NCI-H146 (cell line): Measurements from ENCODE around the gene PRPF4.
"Not testable (repeated sequence)": the region's sequence is repeated elsewhere in the genome, so short reads cannot be mapped to it uniquely, and the experiment has no call there.

Experiments
- DNase-seq: peaks from one replicate; lab custom pipeline; 2025; lab: John Stamatoyannopoulos, UW

The PRPF4 gene

DNA sequence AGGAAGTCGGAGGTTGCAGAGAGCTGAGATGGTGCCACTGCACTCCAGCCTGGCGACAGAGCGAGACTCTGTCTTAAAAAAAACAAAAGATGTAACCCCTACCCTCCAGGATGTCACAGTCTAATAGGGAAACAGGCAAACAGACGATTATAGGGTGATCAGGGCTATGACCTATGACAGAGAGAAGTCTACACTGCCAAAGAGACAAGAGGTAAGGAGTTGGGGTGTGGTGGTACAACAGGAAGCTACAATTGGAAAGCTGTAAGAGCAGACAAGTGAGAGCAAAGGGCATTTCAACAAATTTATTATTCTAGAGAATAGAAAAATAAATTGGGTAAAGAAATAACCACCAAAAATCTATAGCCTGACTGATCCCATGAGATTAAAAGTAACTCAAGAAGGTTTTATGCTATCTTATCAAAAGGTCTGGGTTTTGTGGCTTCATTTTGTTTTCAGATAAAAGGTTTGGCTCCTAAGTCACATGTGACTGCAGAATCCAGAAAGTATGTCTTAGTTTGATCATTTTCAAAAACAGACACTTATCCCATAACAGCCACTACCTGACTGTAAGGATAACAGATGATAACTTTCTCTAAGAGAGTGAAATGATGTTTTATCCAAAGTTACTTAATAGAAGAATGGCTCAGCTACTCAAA is 7.4 kb upstream of the PRPF4 start:
- no peak for DNase-seq

DNA sequence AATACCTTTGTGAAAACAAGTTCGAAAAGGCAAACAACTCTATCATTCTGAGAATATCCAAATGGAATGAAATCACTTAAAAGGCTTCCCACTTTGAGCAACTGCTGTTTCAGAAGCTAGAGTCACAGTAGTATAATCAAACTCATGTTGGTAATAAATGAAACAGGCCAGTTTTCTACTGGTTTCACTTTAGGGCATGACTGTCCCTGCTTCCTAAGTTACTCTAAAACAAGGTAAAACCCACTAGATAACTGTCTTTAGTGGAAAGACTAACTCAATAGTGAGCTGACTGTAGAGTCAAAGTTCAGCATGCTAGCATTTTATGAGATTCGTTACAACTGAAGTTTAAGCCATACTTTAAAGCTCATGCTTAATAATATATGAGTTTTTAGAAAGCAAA is 6.1 kb upstream of the PRPF4 start:
- no peak for DNase-seq

DNA sequence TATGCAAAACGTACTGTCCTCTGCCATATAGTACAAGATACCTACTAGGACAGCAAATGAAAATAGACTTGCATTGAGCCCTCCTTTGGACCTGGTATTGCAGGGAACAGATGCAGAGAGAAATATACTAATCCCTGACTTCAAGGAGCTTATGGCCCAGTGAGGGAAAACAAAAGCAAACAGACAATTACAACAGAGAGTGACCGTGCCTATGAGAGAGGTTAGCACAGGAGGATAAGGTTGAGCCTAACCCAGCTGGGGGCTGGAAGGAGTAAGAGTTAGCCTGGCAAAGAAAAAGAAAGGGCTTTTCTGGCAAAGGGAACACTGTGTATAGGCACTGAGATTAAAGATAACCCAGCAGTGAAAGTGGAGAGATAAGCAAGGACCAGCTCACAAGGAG is 5.6 kb upstream of the PRPF4 start:
- no peak for DNase-seq

DNA sequence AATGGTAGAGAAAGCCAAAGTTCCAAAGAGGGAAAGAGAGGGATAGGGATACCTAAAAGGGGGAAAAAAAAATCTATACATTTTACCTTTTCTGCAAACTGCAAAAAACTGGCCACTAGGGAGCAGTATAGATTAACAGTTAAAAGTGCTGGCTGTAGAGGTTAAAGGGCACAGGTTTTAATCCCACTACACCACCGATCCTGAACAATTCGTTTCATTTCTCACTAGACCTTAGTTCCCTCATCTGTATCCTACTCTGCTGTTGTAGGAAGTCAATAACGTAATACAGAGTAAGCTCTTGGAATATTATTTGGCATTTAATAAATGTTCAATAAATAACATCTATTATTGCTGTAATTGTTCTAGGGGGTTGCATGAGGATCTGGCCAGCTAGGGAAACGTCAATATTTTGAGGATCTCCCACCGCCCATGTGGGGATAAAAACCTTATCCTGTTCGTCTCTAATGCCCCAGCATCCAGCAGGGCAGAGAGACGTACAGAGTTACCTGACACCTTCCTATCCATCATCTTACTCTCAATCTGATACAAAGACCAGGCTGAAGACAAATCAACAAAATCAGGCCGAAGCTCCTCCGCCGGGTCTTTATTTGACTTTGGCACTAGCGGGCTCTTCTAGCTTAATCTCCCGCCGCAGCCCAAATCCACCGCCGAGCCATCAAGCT is 843 bp upstream of the PRPF4 start:
- peak; percentile 63 for DNase-seq

DNA sequence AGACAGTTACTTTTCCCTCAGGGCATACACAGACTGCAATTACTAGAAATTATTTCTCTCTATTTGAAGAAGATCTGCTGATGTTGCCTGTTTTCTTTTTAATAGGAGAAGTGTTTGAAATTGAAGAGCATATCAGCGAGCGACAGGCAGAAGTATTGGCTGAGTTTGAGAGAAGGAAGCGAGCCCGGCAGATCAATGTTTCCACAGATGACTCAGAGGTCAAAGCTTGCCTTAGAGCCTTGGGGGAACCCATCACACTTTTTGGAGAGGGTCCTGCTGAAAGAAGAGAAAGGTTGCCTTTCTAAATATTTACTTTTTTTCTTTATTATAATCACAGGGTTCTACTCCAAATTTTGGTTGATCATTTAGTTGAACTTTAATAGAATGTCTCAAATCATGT is 3.4 kb downstream of the PRPF4 start:
- no peak for DNase-seq

DNA sequence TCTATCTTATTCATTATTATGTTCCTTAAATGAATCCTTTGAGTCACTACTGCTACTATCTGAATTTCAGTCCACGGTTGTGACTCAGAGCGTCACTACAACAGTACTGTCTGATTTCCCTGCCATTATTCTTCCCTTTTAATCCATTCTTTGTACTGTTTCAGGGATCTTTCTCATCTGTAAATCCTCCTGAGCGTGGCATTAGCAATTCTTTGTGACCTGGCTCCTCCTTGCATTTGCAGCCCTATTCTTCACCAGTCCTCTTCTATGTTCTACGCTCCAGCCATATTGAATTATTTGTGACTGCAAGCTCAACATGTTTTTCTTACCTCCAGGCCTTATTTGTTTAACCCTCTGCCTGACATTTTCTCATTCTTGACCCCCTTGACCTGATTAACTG is 5.9 kb downstream of the PRPF4 start:
- DNase-seq, result no peak

DNA sequence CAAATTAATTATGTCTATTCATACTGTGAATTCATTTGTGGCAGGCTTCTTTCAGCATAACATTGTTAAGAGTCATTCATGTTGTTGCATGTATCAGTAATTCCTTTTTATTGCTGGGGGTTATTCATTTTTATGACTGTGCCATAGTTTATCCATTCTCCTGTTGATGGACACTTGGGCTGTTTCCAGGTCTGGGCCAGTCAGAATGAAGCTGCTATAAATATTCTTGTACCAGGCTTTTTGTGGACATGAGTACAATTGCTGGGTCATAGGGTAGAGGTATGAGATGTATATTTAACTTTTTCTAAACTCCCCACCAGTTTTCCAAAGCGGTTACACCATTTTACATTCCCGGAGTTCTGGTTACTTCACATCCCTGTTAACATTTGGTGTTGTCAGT is 13.6 kb downstream of the PRPF4 start:
- no peak for DNase-seq

DNA sequence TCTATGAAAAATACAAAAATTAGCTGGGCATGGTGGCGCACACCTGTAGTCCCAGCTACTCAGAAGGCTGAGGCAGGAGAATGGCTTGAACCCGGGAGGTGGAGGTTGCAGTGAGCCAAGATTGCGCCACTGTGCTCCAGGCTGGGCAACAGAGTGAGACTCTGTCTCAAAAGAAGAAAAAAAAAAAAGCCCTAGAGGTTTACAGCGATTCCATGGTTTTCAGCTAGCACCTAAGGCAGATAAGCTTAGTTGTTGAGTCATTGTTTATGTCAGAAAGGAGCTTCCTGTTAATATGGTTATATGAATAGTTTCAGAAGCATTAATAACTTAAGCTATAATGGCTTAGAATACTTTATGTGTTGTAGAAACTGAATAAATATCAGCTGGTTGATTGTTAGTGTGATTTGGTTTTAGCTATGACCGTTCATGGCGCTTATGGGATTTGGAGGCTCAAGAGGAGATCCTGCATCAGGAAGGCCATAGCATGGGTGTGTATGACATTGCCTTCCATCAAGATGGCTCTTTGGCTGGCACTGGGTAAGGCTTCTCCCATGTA is 14.7 kb downstream of the PRPF4 start:
- no peak for DNase-seq

DNA sequence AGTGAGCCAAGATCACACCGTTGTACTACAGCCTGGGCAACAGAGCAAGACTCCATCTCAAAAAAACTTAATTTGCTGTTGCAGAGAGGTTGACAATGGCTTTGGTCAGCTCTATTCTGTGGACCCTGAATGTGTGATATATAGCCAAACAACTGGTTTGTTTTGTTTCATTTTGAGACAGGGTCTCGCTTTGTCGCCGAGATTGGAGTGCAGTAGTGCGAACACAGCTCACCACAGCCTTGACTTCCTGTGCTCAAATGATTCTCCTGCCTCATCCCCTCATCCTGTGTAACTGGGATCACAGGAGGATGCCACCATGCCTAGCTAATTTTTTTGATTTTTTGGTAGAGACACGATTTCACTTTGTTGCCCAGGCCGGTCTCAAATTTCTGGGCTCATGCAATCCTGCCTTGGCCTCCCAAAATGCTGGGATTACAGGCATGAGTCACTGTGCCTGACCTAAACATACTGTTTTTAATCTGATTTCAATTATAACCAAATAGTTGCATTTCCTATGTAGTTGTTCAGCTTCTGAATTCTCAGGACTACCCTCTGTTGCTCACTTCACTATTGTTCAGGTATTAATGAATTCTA is 17.9 kb downstream of the PRPF4 start:
- DNase-seq, result no peak

DNA sequence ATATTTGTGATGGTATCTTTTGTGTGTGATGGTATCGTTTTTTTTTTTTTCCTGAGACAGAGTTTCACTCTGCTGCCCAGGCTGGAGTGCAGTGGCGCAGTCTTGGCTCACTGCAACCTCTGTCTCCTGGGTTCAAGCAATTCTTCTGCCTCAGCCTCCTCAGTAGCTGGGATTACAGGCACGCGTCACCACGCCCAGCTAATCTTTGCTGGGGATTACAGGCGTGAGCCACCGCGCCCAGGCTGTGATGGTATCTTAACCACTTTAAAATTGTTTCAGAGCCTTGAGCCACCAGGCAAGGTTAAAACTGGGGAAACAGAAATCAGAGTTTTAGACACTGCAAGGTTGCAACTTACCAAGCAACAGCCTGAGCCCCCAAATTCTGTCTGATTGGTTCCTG is 20.8 kb downstream of the PRPF4 start:
- DNase-seq, result not testable (repeated sequence)

DNA sequence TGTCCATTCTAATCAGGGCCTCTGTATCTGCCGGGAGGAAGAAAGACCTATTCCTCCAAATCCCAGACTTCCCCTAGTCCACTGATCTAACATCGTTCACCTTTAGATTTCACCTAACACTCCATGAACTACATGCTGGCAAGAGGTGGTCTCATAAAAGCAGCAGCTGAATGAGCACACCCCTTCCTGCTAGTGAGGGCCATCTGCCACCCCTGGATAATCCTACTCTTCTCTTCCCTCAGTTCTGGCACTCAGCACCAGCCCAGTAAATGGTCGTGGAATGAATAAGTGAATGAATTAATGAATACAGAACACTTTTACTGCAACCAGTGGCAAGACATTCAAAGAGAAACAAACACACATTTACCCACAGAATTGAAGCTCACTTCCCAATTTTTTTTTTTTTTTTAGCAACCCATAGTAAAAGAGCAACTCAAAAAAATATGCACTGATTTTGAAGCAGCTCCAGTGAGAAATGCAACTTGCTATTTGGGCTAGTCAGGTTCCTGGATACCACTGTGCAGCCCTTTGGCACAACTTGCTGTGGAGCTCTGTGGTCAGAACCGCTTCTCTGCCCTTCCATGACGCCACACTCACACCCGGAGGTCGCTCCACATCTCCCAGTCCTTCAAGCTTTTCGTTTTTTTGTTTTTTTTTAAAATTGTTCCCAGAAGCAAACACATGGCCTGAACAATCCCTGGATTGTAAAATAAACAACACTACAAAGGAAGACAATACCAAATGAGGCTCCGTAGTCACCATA is 21.5 kb downstream of the PRPF4 start:
- DNase-seq, result no peak

DNA sequence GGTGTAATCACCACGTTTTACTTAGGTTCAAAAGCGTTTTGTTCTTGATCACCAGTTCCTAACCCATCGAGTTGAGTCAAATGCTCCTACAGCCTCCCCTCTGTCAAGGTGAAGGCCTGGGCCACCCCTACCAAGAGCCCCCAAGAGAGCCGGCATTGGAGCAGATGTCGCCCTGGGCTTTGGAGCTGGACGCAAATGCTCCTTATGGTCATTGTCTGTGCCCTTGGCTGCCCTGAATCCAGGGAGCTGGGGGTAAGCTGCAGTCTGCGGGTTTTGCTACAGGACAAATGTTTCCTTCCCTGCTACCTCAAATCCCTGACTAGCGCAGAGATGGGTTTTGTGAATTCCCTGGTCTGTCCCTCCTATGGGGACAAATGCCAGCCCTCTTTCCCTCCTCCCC is 22.9 kb downstream of the PRPF4 start:
- DNase-seq, result peak; percentile 45

DNA sequence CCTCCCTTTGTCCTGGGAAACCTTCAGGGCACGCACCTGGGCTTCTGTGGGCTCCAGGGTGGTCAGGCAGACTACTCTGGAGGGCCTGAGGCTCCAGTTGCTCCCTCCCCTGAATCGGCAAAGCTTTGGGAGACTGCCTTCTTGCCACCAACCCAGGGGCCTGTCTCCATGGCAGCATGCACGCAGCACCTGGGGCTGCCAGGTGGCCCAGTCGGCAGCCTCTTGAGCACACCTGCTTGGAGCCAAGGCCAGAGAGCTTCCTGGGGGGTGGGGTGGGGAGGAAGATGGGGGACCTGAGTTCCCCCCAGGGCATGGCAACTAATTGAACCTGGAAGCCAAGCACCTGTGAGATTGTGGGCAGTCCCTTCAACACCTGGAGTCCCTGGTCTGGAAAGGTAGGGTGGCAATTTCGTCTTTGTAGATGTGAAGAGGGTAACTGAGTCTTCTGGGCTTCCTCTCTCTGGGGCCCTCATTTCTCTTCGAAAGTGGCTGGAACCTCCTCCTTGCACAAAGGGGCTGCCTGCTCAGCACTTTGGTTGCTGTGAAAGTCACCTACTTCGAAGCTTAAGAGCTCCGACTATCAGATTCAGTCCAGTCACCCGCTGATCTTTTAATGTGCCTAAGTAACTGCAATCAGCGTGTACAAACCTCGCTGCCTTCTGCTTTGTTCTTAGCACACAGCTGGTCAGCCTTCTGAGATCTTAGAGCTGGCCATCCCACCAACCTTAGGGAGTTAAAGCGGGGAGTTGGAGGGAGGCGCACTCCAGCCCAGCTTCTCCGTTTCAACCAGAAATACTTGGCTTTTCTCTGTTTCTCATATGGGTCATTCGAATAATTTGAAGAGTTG is 23.7 kb downstream of the PRPF4 start:
- peak; percentile 96 for DNase-seq

DNA sequence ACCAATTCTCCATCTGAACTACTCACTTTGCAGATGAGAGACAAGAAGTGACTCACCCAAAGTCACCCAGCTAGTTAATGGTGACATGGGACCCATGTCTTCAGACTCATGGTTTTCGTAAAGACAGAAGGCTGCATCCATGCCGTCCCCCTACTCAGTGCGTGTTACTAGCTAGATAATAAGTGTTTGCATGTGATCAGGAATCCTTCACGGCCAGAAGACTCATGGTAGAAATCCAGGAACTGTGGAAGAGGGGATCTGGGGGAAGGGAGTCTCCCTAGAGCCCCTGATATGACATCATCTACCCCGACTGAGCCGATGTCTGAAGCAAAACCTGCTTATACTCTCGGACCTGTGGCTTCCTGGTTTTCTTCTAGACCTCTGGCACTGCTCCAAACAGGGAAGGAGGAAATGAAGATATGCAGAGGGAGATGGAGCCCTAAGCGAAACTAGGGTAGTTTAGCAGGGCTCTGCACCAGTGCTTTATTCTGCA is 24.4 kb downstream of the PRPF4 start:
- DNase-seq, result peak; percentile 69

DNA sequence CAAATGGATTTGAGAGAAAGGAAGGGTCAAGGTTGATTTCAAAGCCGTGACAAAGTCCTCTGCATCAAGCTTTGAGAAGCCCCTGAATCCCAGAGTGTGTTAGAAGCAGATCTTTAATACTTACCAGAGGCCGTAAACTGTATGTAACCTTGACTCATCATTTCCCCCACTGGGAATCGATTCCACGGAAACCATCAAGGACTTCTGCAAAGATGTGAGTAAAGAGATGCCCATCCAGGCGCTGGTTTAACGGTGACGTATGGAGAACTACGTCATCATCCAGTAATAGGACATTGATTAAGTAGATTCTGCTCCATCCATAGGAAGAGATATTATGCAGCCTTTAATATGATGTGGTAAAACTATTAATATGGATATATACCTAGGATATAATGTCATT is 26.1 kb downstream of the PRPF4 start:
- DNase-seq, result no peak

DNA sequence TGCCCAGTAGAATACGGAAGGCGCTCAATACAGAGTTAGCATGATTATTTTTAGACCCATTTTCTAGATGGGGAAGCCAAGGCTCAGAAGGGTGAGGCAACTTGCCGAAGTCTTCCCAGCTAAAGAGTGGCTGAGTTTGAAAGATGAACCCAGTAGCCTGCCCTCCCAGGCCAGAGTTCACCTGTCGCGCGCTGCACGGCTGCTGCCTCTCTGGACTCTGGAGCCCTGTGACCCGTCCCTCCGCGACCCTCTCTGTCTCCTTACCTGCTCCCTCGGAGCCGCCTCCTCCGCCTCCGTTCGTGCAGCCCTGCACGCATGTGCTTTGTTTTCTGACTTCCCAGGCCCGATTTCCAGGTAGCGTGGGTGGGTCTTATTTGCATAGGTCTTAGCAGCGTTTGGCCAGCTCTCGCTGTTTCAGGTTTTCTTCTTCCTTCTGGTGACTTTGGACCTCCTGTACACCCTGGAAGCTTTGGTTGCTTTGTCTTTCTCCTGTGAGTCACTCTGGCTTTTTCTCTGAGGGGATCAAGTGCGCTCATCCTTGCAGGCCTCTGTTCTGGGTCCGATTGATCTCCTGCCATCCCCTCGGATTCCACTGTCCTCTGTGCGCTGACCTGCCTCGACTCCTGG is 27.4 kb downstream of the PRPF4 start, which contains the start of gene RNF183:
Gene RNF183, minus strand, starts transcription at position 585 of the 627 bp plus-strand sequence. CDS start 5,192 bp downstream, outside the sequence.
- DNase-seq, result no peak

DNA sequence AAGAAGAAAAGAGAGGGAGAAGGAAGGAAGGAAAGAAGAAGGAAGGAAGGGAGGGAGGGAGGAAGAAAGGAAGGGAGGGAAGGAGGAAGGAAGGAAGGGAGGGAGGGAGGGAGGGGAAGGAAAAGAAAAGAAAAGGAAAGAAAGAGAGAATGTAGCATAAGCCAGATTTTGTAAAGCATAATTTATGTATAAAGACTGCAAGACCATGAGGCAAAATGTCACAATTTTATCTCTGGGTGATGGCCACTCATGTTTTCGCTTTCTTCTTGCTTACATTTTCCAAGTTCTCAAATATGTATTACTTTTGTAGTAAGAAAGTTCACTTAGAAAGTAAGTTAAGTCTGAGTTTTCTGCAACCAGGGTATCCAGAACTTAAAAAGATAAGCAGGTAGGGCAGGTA is 31.1 kb downstream of the PRPF4 start:
- DNase-seq, result no peak

DNA sequence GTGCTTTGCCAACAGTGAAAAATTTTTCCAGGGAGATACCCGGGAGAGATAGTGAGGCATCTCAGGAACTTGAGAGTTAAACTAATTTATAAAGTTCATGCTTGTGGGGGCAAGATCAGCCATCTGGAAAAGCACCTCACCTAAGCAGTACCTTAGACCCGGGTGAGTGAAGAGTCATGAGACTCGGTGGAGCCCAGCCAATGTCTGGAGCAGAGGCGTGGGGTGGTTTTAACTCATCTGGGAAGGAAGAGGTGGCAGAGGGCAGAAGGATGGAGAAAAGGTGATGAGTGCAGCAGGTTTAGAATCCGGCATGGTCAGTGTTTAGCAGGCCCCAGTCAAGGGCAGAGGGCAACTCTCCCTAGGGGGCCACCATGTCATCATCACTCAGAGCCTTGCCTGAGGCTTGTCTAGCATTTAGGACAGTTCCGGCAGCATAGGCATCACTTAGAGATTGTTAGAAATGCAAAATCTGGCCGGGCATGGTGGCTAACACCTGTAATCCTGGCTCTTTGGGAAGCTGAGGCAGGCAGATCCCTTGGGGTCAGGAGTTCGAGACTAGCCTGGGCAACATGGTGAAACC is 32.0 kb downstream of the PRPF4 start:
- DNase-seq, result no peak

DNA sequence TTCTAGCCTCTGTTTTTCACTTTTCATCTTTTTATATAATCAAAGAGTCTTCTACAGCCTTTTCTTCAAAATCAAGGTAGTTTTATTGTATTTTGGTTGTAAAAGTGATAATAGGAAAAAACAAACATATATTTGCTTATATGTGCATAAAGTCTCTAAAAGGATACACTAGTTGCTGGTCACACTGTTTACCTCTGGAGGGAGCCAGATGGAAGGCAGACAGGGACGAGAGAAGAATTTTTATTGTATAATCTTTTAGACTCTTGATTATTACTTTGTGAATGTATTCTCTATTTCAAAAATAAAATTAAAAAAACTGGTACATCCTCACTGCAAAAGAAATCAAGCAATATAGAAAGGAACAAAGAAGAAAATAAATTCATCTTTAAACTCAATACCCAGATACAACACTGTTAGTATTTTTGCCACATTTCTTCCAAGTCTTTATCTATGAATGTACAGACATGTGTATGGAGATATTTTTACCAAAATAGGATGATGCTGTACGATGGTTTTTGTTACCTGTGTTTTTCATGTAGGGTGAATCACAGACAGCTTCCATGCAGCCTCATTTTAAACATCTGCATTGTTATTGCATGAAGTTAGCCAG is 33.9 kb downstream of the PRPF4 start:
- DNase-seq, result peak; percentile 21

DNA sequence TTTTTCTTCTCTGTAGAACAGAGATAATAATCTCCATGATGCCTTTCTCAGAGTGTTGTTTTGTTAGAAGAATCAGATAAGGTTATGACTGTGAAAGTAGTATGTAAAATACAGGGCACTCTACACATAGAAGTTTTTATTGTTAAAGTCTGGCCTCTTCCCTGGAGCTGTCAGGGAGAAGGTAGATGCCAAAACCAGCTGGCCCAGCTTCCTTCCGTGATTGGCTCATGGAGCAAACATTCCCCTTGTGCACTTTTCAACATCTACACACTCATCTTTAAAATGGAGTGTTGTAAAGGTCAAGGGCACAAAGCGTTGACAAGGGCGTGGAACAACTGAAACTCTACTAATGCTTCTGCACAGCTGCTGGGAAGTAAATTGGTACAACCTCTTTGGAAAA is 35.1 kb downstream of the PRPF4 start:
- no peak for DNase-seq
